Common myeloid progenitor, CD34-positive (primary cell): ENCODE data around the gene ZNF850.
"Not testable (repeated sequence)": the region's sequence is repeated elsewhere in the genome, so short reads cannot be mapped to it uniquely, and the experiment has no call there.

Experiments
- CTCF ChIA-PET: fragments of 350-600 bp; sonication (Branson Sonifier 250); formaldehyde crosslinking; loops from one replicate; lab custom pipeline; 2021; ENCODE audit warnings: antibody characterized with exemption; lab: Charles Lee
- POLR2A ChIA-PET: fragments of 350-600 bp; sonication (Branson Sonifier 250); formaldehyde crosslinking; loops from one replicate; lab custom pipeline; 2021; ENCODE audit warnings: antibody characterized with exemption; lab: Charles Lee
- DNase-seq, 3 donors: peaks; one replicate each; pipeline versions ENCODE4 v3.0.0 to v3.0.0-alpha.2; 2013
- H3K27ac ChIP-seq, 2 experiments: 1 replicate in 1 of 2; 2 replicates in 1 of 2; pipeline ENCODE4 v1.7.0; 2013; ENCODE audit warnings: inconsistent platforms in 2 of 2, low read length in 2 of 2, mild to moderate bottlenecking in 2 of 2, low read depth in 1 of 2, moderate library complexity in 1 of 2; ENCODE audit not compliant: severe bottlenecking in 2 of 2, insufficient read depth in 1 of 2, poor library complexity in 1 of 2
- H3K27me3 ChIP-seq, 5 experiments: replicated peaks in 2 of 5; 1 replicate in 3 of 5; 2 replicates in 2 of 5; pipeline versions ENCODE4 v1.6.1 to v1.7.0; 2013; ENCODE audit warnings: low read length in 4 of 5, mild to moderate bottlenecking in 2 of 5, moderate library complexity in 2 of 5, inconsistent platforms in 1 of 5; ENCODE audit not compliant: insufficient read depth in 5 of 5, control insufficient read depth in 4 of 5
- H3K36me3 ChIP-seq, 4 experiments: 1 replicate in 2 of 4; 2 replicates in 2 of 4; pipeline versions ENCODE4 v1.6.1 to v1.7.0; 2013; ENCODE audit warnings: low read length in 3 of 4, control low read depth in 1 of 4, mild to moderate bottlenecking in 1 of 4; ENCODE audit not compliant: control insufficient read depth in 4 of 4, insufficient read depth in 4 of 4
- H3K4me1 ChIP-seq, 4 experiments: 1 replicate in 3 of 4; 2 replicates in 1 of 4; pipeline versions ENCODE4 v1.6.1 to v1.7.1; 2013; ENCODE audit warnings: low read length in 3 of 4, mild to moderate bottlenecking in 3 of 4, control low read depth in 1 of 4, inconsistent platforms in 1 of 4, moderate library complexity in 1 of 4; ENCODE audit not compliant: control insufficient read depth in 4 of 4, insufficient read depth in 4 of 4; ENCODE audit errors: control extremely low read depth in 1 of 4
- H3K4me3 ChIP-seq, 7 experiments: 1 replicate in 4 of 7; 2 replicates in 3 of 7; pipeline versions ENCODE4 v1.5.1 to v1.7.0; 2013; ENCODE audit warnings: mild to moderate bottlenecking in 7 of 7, low read length in 6 of 7, moderate library complexity in 6 of 7, inconsistent platforms in 2 of 7, low read depth in 2 of 7, control low read depth in 1 of 7; ENCODE audit not compliant: insufficient read depth in 4 of 7, control insufficient read depth in 1 of 7; ENCODE audit errors: extremely low read depth in 1 of 7
- H3K9me3 ChIP-seq, 5 experiments: 1 replicate in 4 of 5; 2 replicates in 1 of 5; pipeline versions ENCODE4 v1.6.1 to v1.7.1; 2013; ENCODE audit warnings: low read length in 4 of 5, mild to moderate bottlenecking in 2 of 5, inconsistent platforms in 1 of 5, low read depth in 1 of 5, moderate library complexity in 1 of 5; ENCODE audit not compliant: control insufficient read depth in 4 of 5, insufficient read depth in 2 of 5; ENCODE audit errors: control extremely low read depth in 1 of 5
- WGBS: methylation state at CpG from one replicate; pipeline ENCODE4 v1.1.5; 2013; ENCODE audit not compliant: insufficient coverage; 5-methylcytosine and 5-hydroxymethylcytosine counted together

ZNF850 gene

GRCh38 chr19:36748431-36749275 is 24.0 kb downstream of the ZNF850 start:
- H3K4me3 ChIP-seq, result peak overlapping the region in 1 of 7 experiments; percentile 31
- H3K27ac ChIP-seq, result no peak overlapping the region
- no peaks in the 10 kb centered on the region for H3K4me1 ChIP-seq
- no peaks in the 10 kb centered on the region for H3K27me3 ChIP-seq
- peaks cover 29 to 93% (median 76%) of the 10 kb centered on the region in 5 experiments for H3K9me3 ChIP-seq
- DNase-seq, result no peak
- ChIA-PET CTCF (no interaction called here), POLR2A (no interaction called here)
- H3K36me3 ChIP-seq, result peaks cover 51 to 86% (median 73%) of the 10 kb centered on the region in 4 experiments
- 100% methylated on average over 1 of the region's 10 CpGs for WGBS

- peaks cover 29 to 93% (median 73%) of the 10 kb centered on the region in 5 experiments for H3K9me3 ChIP-seq
- ChIA-PET POLR2A (no interaction called here), CTCF (no interaction called here)
- H3K4me1 ChIP-seq, result no peaks in the 10 kb centered on the region
- no peak for DNase-seq
- peaks cover 48 to 77% (median 66%) of the 10 kb centered on the region in 4 experiments for H3K36me3 ChIP-seq
- 100% methylated on average over 5 of the region's 10 CpGs for WGBS
- peak overlapping the region in 1 of 7 experiments; percentile 19 for H3K4me3 ChIP-seq
- no peak overlapping the region for H3K27ac ChIP-seq
- H3K27me3 ChIP-seq, result no peaks in the 10 kb centered on the region
Observed at GRCh38 chr19:36747750-36748149, 24.9 kb downstream of the ZNF850 start.

- WGBS, result 100% methylated on average over 2 of the region's 4 CpGs
- ChIA-PET CTCF (no interaction called here), POLR2A (no interaction called here)
- DNase-seq, result no peak
- no peaks in the 10 kb centered on the region for H3K4me1 ChIP-seq
- peak overlapping the region in 1 of 7 experiments; percentile 19 for H3K4me3 ChIP-seq
- H3K27me3 ChIP-seq, result no peaks in the 10 kb centered on the region
- H3K9me3 ChIP-seq, result peaks cover 22 to 86% (median 68%) of the 10 kb centered on the region in 5 experiments
- H3K27ac ChIP-seq, result no peak overlapping the region
- H3K36me3 ChIP-seq, result peaks cover 39 to 59% (median 52%) of the 10 kb centered on the region in 4 experiments
Observed at GRCh38 chr19:36745870-36746269, 26.7 kb downstream of the ZNF850 start.

GRCh38 chr19:36736166-36736565 is 36.4 kb downstream of the ZNF850 start:
- H3K27ac ChIP-seq, H3K27me3 ChIP-seq, H3K4me1 ChIP-seq, H3K4me3 ChIP-seq, DNase-seq, POLR2A ChIA-PET: not testable (repeated sequence)
- peaks cover 0 to 12% (median 0%) of the 10 kb centered on the region in 4 experiments for H3K36me3 ChIP-seq
- H3K9me3 ChIP-seq, result peaks cover 12 to 76% (median 35%) of the 10 kb centered on the region in 5 experiments
- WGBS, result 100% methylated on average over 2 of the region's 9 CpGs
- CTCF ChIA-PET, result interaction anchor here (0.6 kb wide), 1 partner anchor 606 kb away, joined by 3 read pairs; no protein-coding TSS in a partner anchor

GRCh38 chr19:36719687-36720556 is 52.7 kb downstream of the ZNF850 start:
- no peak overlapping the region for H3K4me3 ChIP-seq
- peaks cover 33 to 70% (median 51%) of the 10 kb centered on the region in 4 experiments for H3K36me3 ChIP-seq
- no peaks in the 10 kb centered on the region for H3K27me3 ChIP-seq
- CTCF ChIA-PET, result no interaction called here
- H3K4me1 ChIP-seq, result no peaks in the 10 kb centered on the region
- POLR2A ChIA-PET, result no interaction called here
- peaks cover 25 to 87% (median 52%) of the 10 kb centered on the region in 5 experiments for H3K9me3 ChIP-seq
- no peak overlapping the region for H3K27ac ChIP-seq
- peak in 1 of 3 donors; percentile 18 for DNase-seq
- WGBS, result no CpG with 5 or more reads among the region's 10 CpGs

GRCh38 chr19:36709423-36709822 is 63.2 kb downstream of the ZNF850 start:
- Histone ChIP-seq H3K4me3 (peak overlapping the region in 1 of 7 experiments; percentile 15), H3K36me3 (peaks cover 24 to 69% (median 37%) of the 10 kb centered on the region in 4 experiments), H3K27me3 (no peaks in the 10 kb centered on the region), H3K27ac (no peak overlapping the region), H3K4me1 (no peaks in the 10 kb centered on the region), H3K9me3 (peaks cover 32 to 94% (median 57%) of the 10 kb centered on the region in 5 experiments)
- ChIA-PET CTCF (no interaction called here), POLR2A (no interaction called here)
- 100% methylated on average over 2 of the region's 2 CpGs for WGBS
- DNase-seq, result no peak
